KMS-11 (cell line): ENCODE results near the gene TAX1BP3.

Experiments
- H2AFZ ChIP-seq: fragments of 200-600 bp; sonication (generic); 2 replicates; pipeline ENCODE4 v1.6.1; 2016; ENCODE audit warnings: antibody characterized with exemption, mixed run types, low read depth
- H3K27ac ChIP-seq: fragments of 200-600 bp; sonication (generic); 2 replicates; pipeline ENCODE4 v1.6.1; 2016; ENCODE audit warnings: mild to moderate bottlenecking, mixed run types
- H3K27me3 ChIP-seq: fragments of 200-600 bp; sonication (generic); 2 replicates; pipeline ENCODE4 v1.6.1; 2017; ENCODE audit warnings: mild to moderate bottlenecking, low read depth, mixed run types, moderate library complexity; ENCODE audit not compliant: insufficient read depth
- H3K36me3 ChIP-seq: fragments of 200-600 bp; sonication (generic); 2 replicates; pipeline ENCODE4 v1.6.1; 2017; ENCODE audit warnings: mild to moderate bottlenecking, mixed run types; ENCODE audit not compliant: insufficient read depth
- H3K4me1 ChIP-seq: fragments of 200-600 bp; sonication (generic); 2 replicates; pipeline ENCODE4 v1.6.1; 2016; ENCODE audit warnings: mild to moderate bottlenecking, low read depth, mixed run types; ENCODE audit not compliant: poor library complexity, severe bottlenecking
- H3K4me2 ChIP-seq: fragments of 200-600 bp; sonication (generic); 2 replicates; pipeline ENCODE4 v1.7.0; 2016; ENCODE audit warnings: mild to moderate bottlenecking, mixed run types
- H3K4me3 ChIP-seq: fragments of 200-600 bp; sonication (generic); IDR thresholded peaks from 2 replicates; pipeline ENCODE4 v1.6.1; 2017; ENCODE audit warnings: low read depth, low read length, mixed read lengths; ENCODE audit not compliant: insufficient read depth
- H3K79me2 ChIP-seq: fragments of 200-600 bp; sonication (generic); 2 replicates; pipeline ENCODE4 v1.6.1; 2016; ENCODE audit warnings: low read depth, mixed run types; ENCODE audit not compliant: insufficient read depth
- H3K9ac ChIP-seq: fragments of 200-600 bp; sonication (generic); 2 replicates; pipeline ENCODE4 v1.6.1; 2016; ENCODE audit warnings: mild to moderate bottlenecking, mixed run types
- H4K20me1 ChIP-seq: fragments of 200-600 bp; sonication (generic); 2 replicates; pipeline ENCODE4 v1.6.1; 2016; ENCODE audit warnings: mild to moderate bottlenecking, mixed run types; ENCODE audit not compliant: insufficient read depth
- CTCF ChIP-seq: fragments of 200-600 bp; sonication (generic); conservative IDR thresholded peaks from 2 replicates; pipeline ENCODE4 v1.6.1; 2017; ENCODE audit warnings: low read depth, mild to moderate bottlenecking, antibody characterized with exemption, low read length, moderate library complexity, mixed read lengths

TAX1BP3 gene

GRCh38 chr17:3657588-3657869 lies 10.8 kb downstream of the TAX1BP3 start:
- Histone ChIP-seq H4K20me1 (no peaks in the 10 kb centered on the region), H3K4me3 (no peak overlapping the region), H3K9ac (no peak overlapping the region), H3K27ac (no peak overlapping the region), H3K36me3 (no peaks in the 10 kb centered on the region), H2AFZ (no peak overlapping the region), H3K27me3 (no peaks in the 10 kb centered on the region), H3K79me2 (no peaks in the 10 kb centered on the region), H3K4me2 (no peak overlapping the region), H3K4me1 (no peaks in the 10 kb centered on the region)
- TF ChIP-seq CTCF, result no peak

- Histone ChIP-seq H3K9ac (no peak overlapping the region), H3K4me1 (no peaks in the 10 kb centered on the region), H3K27me3 (no peaks in the 10 kb centered on the region), H3K4me2 (no peak overlapping the region), H3K4me3 (no peak overlapping the region), H4K20me1 (no peaks in the 10 kb centered on the region), H3K36me3 (no peaks in the 10 kb centered on the region), H2AFZ (no peak overlapping the region), H3K79me2 (no peaks in the 10 kb centered on the region), H3K27ac (no peak overlapping the region)
- TF ChIP-seq CTCF, result no peak
Observed at GRCh38 chr17:3656755-3657587, 11.4 kb downstream of the TAX1BP3 start.

GRCh38 chr17:3656353-3656752 lies 12.0 kb downstream of the TAX1BP3 start:
- Histone ChIP-seq H3K27me3 (no peaks in the 10 kb centered on the region), H2AFZ (no peak overlapping the region), H4K20me1 (no peaks in the 10 kb centered on the region), H3K4me2 (no peak overlapping the region), H3K9ac (no peak overlapping the region), H3K27ac (no peak overlapping the region), H3K4me3 (no peak overlapping the region), H3K79me2 (no peaks in the 10 kb centered on the region), H3K36me3 (no peaks in the 10 kb centered on the region), H3K4me1 (no peaks in the 10 kb centered on the region)
- TF ChIP-seq CTCF, result no peak

- no peaks in the 10 kb centered on the region for H3K4me1 ChIP-seq
- H3K79me2 ChIP-seq, result no peaks in the 10 kb centered on the region
- H2AFZ ChIP-seq, result no peak overlapping the region
- no peak overlapping the region for H3K27ac ChIP-seq
- H3K4me3 ChIP-seq, result no peak overlapping the region
- no peak overlapping the region for H3K4me2 ChIP-seq
- no peak overlapping the region for H3K9ac ChIP-seq
- TF ChIP-seq CTCF, result no peak
- no peaks in the 10 kb centered on the region for H3K36me3 ChIP-seq
- no peaks in the 10 kb centered on the region for H3K27me3 ChIP-seq
- no peaks in the 10 kb centered on the region for H4K20me1 ChIP-seq
Observed at GRCh38 chr17:3655766-3656165, 12.6 kb downstream of the TAX1BP3 start.
